ENCODE data around the gene ZDHHC12. TPM values are rescaled to one million over a fixed set of nuclear protein-coding genes. Genes with fewer than 3 reads are reported as not detected.

The ZDHHC12 gene
- total and polyA plus RNA-seq, 2 of the 13 experiments (the other 11 are each of a cell fraction or from before 2014, with no cell fraction given): 25.4 to 28.0 TPM

GRCh38 chr9:128702445-128702948, 21.4 kb downstream of the ZDHHC12 start, which contains the start of gene PKN3:
PKN3 (plus strand) TSS chr9:128702503; CDS start chr9:128702916, 413 bp downstream.
- Histone ChIP-seq H3K27ac (ENCODE audit: extremely low read length, insufficient read depth, low read length) (peak within 1 kb of the TSS; percentile 85), H3K36me3 (replicated peaks in 1 of 2; ENCODE audit: control insufficient read depth in 1 of 2, insufficient read depth in 2 of 2, low read length in 2 of 2) (peaks cover 4 to 12% of the 10 kb centered on the region in 2 experiments; a peak in 4 of 5 replicates), H3K9ac (ENCODE audit: insufficient read depth, low read depth, low read length) (peak within 1 kb of the TSS; percentile 78), H3K27me3 (ENCODE audit: control insufficient read depth in 1 of 2, insufficient read depth in 2 of 2, low read length in 2 of 2) (no peaks in the 10 kb centered on the region), H3K4me3 (replicated peaks in 1 of 3; ENCODE audit: insufficient read depth in 1 of 3, low read depth in 2 of 3, low read length in 3 of 3) (peak within 1 kb of the TSS; percentile 89 to 97 (median 92)), H4K20me1 (ENCODE audit: insufficient read depth, low read length) (no peaks in the 10 kb centered on the region), H3K79me2 (ENCODE audit: insufficient read depth, low read length) (peaks cover 8% of the 10 kb centered on the region), H3K4me1 (ENCODE audit: insufficient read depth, low read length) (peaks cover 13% of the 10 kb centered on the region), H3K9me3 (ENCODE audit: low read length) (no peaks in the 10 kb centered on the region), H3K4me2 (ENCODE audit: low read depth, low read length) (peak within 1 kb of the TSS; percentile 92), H2AFZ (ENCODE audit: low read length) (no peak within 1 kb of the TSS)
- WGBS (ENCODE audit: low lambda C conversion rate): 0% methylated on average over 8 of the region's 65 CpGs
- peak; percentile 74 for DNase-seq (ENCODE audit: low spot score)
- in situ Hi-C loops (cut with HindIII; ENCODE audit: extremely low pct_ligation_motif_present, low pct_unique_long_range_greater_than_20kb): no loop called here
- POLR2A ChIA-PET: interaction anchor here (1.0 kb wide), 1 partner anchor 18 kb away, joined by 6 read pairs; no protein-coding TSS in a partner anchor
- FAIRE-seq: no peak
- CTCF ChIA-PET (ENCODE audit: low intra/inter-chr PET ratio, low total read pairs): interaction anchor here (0.7 to 2.6 kb wide), 5 partner anchors 31 to 115 kb away, joined by 3 to 17 read pairs (median 4); partner anchors contain the start of gene ENDOG
- ATAC-seq: peak; percentile 87
- intact Hi-C loops (cut with micrococcal nuclease; ENCODE audit: unreplicated experiment): loop anchor here (5.0 kb wide), 1 partner anchor 65 kb away; no protein-coding TSS in a partner anchor
- TSS peak; percentile 55 for BruUV-seq (replicated peaks)
- TF ChIP-seq MBNL3 (CRISPR knock-in tag; conservative IDR thresholded peaks at IDR 0.05) (no peak), SNAPC4 (CRISPR knock-in tag; IDR thresholded peaks at IDR 0.05) (no peak), PHF5A (CRISPR knock-in tag; IDR thresholded peaks at IDR 0.05; ENCODE audit: low read depth, unreplicated experiment) (no peak), ZNF337 (CRISPR knock-in tag; IDR thresholded peaks at IDR 0.05; ENCODE audit: borderline replicate concordance, low read depth) (no peak), ZNF546 (CRISPR knock-in tag; conservative IDR thresholded peaks at IDR 0.05) (no peak), ZNF749 (CRISPR knock-in tag; IDR thresholded peaks at IDR 0.05; ENCODE audit: borderline replicate concordance) (no peak), TFDP2 (CRISPR knock-in tag; IDR thresholded peaks at IDR 0.05) (peak; percentile 85), ZNF841 (CRISPR knock-in tag; IDR thresholded peaks at IDR 0.05; ENCODE audit: borderline replicate concordance) (no peak), ZFP41 (CRISPR knock-in tag; IDR thresholded peaks at IDR 0.05; ENCODE audit: borderline replicate concordance) (peak; percentile 23; the same call in 1 of the 2 replicates), JUN (CRISPR knock-in tag; IDR thresholded peaks at IDR 0.05) (no peak), MLLT10 (CRISPR knock-in tag; IDR thresholded peaks at IDR 0.05) (no peak), ZNF30 (CRISPR knock-in tag; IDR thresholded peaks at IDR 0.05) (no peak), NFRKB (IDR thresholded peaks at IDR 0.05) (no peak), MAFF (IDR thresholded peaks at IDR 0.05; ENCODE audit: low read depth, low read length) (no peak)
- TF ChIP-seq, protein P1, sequence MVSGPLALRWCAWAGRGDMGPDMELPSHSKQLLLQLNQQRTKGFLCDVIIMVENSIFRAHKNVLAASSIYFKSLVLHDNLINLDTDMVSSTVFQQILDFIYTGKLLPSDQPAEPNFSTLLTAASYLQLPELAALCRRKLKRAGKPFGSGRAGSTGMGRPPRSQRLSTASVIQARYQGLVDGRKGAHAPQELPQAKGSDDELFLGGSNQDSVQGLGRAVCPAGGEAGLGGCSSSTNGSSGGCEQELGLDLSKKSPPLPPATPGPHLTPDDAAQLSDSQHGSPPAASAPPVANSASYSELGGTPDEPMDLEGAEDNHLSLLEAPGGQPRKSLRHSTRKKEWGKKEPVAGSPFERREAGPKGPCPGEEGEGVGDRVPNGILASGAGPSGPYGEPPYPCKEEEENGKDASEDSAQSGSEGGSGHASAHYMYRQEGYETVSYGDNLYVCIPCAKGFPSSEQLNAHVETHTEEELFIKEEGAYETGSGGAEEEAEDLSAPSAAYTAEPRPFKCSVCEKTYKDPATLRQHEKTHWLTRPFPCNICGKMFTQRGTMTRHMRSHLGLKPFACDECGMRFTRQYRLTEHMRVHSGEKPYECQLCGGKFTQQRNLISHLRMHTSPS (CRISPR knock-in tag; IDR thresholded peaks at IDR 0.05; ENCODE audit: low read depth): peak; percentile 57

Data from HepG2 (cell line).